ENCODE results near the gene TSHZ2.
"Not testable (repeated sequence)": the region's sequence is repeated elsewhere in the genome, so short reads cannot be mapped to it uniquely, and the experiment has no call there.

Gene TSHZ2

GRCh38 chr20:53413845-53414244 lies 441.7 kb downstream of the TSHZ2 start:
- DNase-seq (ENCODE audit: low read depth), result not testable (repeated sequence)

GRCh38 chr20:53419693-53420460 lies 447.7 kb downstream of the TSHZ2 start:
- DNase-seq (ENCODE audit: low read depth), result no peak

GRCh38 chr20:53421343-53421742 lies 449.2 kb downstream of the TSHZ2 start:
- DNase-seq (ENCODE audit: low read depth), result no peak

GRCh38 chr20:53422039-53422438 lies 449.9 kb downstream of the TSHZ2 start:
- DNase-seq (ENCODE audit: low read depth), result no peak

- no peak for DNase-seq (ENCODE audit: low read depth)
Measured at GRCh38 chr20:53423587-53424146, 451.5 kb downstream of the TSHZ2 start.

- no peak for DNase-seq (ENCODE audit: low read depth)
Measured at GRCh38 chr20:53425481-53425880, 453.3 kb downstream of the TSHZ2 start.

- no peak for DNase-seq (ENCODE audit: low read depth)
Measured at GRCh38 chr20:53425941-53426340, 453.8 kb downstream of the TSHZ2 start.

GRCh38 chr20:53426766-53427312 lies 454.7 kb downstream of the TSHZ2 start:
- DNase-seq (ENCODE audit: low read depth), result no peak

- no peak for DNase-seq (ENCODE audit: low read depth)
Measured at GRCh38 chr20:53427951-53428350, 455.8 kb downstream of the TSHZ2 start.

- DNase-seq (ENCODE audit: low read depth), result no peak
Measured at GRCh38 chr20:53428588-53428987, 456.4 kb downstream of the TSHZ2 start.

- no peak for DNase-seq (ENCODE audit: low read depth)
Measured at GRCh38 chr20:53428996-53429395, 456.8 kb downstream of the TSHZ2 start.

GRCh38 chr20:53434662-53435061 lies 462.5 kb downstream of the TSHZ2 start:
- no peak for DNase-seq (ENCODE audit: low read depth)

- DNase-seq (ENCODE audit: low read depth), result not testable (repeated sequence)
Measured at GRCh38 chr20:53436927-53437326, 464.8 kb downstream of the TSHZ2 start.

- DNase-seq (ENCODE audit: low read depth), result no peak
Measured at GRCh38 chr20:53438368-53438767, 466.2 kb downstream of the TSHZ2 start.

GRCh38 chr20:53439046-53439445 lies 466.9 kb downstream of the TSHZ2 start:
- no peak for DNase-seq (ENCODE audit: low read depth)

GRCh38 chr20:53439616-53440015 lies 467.5 kb downstream of the TSHZ2 start:
- no peak for DNase-seq (ENCODE audit: low read depth)

- DNase-seq (ENCODE audit: low read depth), result no peak
Measured at GRCh38 chr20:53444401-53445149, 472.4 kb downstream of the TSHZ2 start.

- no peak for DNase-seq (ENCODE audit: low read depth)
Measured at GRCh38 chr20:53445321-53445731, 473.2 kb downstream of the TSHZ2 start.

GRCh38 chr20:53445932-53446331 lies 473.8 kb downstream of the TSHZ2 start:
- no peak for DNase-seq (ENCODE audit: low read depth)

GRCh38 chr20:53447316-53447715 lies 475.2 kb downstream of the TSHZ2 start:
- no peak for DNase-seq (ENCODE audit: low read depth)

GRCh38 chr20:53448426-53448825 lies 476.3 kb downstream of the TSHZ2 start:
- DNase-seq (ENCODE audit: low read depth), result no peak

GRCh38 chr20:53448875-53449274 lies 476.7 kb downstream of the TSHZ2 start:
- DNase-seq (ENCODE audit: low read depth), result no peak

- no peak for DNase-seq (ENCODE audit: low read depth)
Measured at GRCh38 chr20:53453076-53453475, 480.9 kb downstream of the TSHZ2 start.

Measured in GM04504 (cell line).